ENCODE measurements around the gene OR10A2.
"Not testable (repeated sequence)": the region's sequence is repeated elsewhere in the genome, so short reads cannot be mapped to it uniquely, and the experiment has no call there.

Gene OR10A2

DNA sequence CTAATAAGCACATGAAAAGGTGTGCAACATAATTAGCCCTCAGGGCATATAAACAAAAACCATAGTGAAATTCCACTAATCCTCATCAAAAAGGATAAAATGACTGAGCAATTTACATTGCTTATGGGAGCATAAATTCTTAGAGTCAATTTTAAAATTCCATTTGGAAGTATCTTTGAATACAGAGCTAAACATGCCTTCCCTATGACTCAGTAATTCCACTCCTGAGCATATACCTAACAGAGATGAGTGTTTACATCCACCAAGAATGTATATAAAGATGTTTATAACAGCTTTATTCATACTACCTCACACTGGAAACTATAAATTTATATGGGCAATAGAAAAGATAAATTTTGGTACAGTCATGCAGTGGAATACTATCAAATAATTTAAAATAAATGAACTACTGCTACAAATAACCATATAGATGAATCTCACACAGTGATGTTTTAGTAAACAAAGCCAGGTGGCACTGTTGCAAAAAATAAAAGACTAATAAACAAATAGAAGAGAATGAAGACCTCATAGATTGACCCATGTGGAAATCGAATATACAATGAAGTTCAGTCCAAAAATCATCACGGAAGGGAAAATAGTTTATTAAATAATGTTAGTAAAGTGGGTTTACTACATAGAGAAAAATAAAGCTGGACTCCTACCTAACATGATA is 37.6 kb downstream of the OR10A2 start:
- Histone ChIP-seq H3K9me3 (ENCODE audit: control insufficient read depth in 5 of 5, low read length in 5 of 5) (no peaks in the 10 kb centered on the region), H3K36me3 (ENCODE audit: control insufficient read depth in 5 of 5, insufficient read depth in 5 of 5, low read length in 5 of 5) (no peaks in the 10 kb centered on the region), H3K9ac (ENCODE audit: low read length in 5 of 5) (no peak overlapping the region), H3K27ac (ENCODE audit: low read depth, low read length) (no peak overlapping the region), H3K4me1 (ENCODE audit: control insufficient read depth in 5 of 5, insufficient read depth in 5 of 5, low read length in 5 of 5) (no peaks in the 10 kb centered on the region), H3K4me3 (ENCODE audit: low read depth in 1 of 5, low read length in 5 of 5) (no peak overlapping the region), H3K27me3 (ENCODE audit: control insufficient read depth in 5 of 5, insufficient read depth in 4 of 5, low read length in 5 of 5) (no peaks in the 10 kb centered on the region)

DNA sequence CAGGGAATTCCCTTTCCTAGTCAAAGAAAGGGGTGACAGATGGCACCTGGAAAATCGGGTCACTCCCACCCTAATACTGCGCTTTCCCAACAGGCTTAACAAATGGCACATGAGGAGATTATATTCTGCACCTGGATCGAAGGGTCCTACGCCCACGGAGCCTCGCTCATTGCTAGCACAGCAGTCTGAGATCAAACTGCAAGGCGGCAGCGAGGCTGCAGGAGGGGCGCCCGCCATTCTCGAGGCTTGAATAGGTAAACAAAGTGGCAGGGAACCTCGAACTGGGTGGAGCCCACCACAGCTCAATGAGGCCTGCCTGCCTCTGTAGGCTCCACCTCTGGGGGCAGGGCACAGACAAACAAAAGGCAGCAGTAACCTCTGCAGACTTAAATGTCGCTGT is 41.9 kb downstream of the OR10A2 start:
- not testable (repeated sequence) for H3K27me3 ChIP-seq (ENCODE audit: control insufficient read depth in 5 of 5, insufficient read depth in 4 of 5, low read length in 5 of 5); H3K4me1 ChIP-seq (ENCODE audit: control insufficient read depth in 5 of 5, insufficient read depth in 5 of 5, low read length in 5 of 5); H3K4me3 ChIP-seq (ENCODE audit: low read depth in 1 of 5, low read length in 5 of 5); H3K36me3 ChIP-seq (ENCODE audit: control insufficient read depth in 5 of 5, insufficient read depth in 5 of 5, low read length in 5 of 5); H3K27ac ChIP-seq (ENCODE audit: low read depth, low read length); H3K9ac ChIP-seq (ENCODE audit: low read length in 5 of 5); H3K9me3 ChIP-seq (ENCODE audit: control insufficient read depth in 5 of 5, low read length in 5 of 5)

- Histone ChIP-seq H3K27me3 (ENCODE audit: control insufficient read depth in 5 of 5, insufficient read depth in 4 of 5, low read length in 5 of 5) (no peaks in the 10 kb centered on the region), H3K27ac (ENCODE audit: low read depth, low read length) (no peak overlapping the region), H3K4me3 (ENCODE audit: low read depth in 1 of 5, low read length in 5 of 5) (no peak overlapping the region), H3K9ac (ENCODE audit: low read length in 5 of 5) (no peak overlapping the region), H3K4me1 (ENCODE audit: control insufficient read depth in 5 of 5, insufficient read depth in 5 of 5, low read length in 5 of 5) (peaks cover 0 to 3% (median 0%) of the 10 kb centered on the region in 5 donors), H3K9me3 (ENCODE audit: control insufficient read depth in 5 of 5, low read length in 5 of 5) (no peaks in the 10 kb centered on the region), H3K36me3 (ENCODE audit: control insufficient read depth in 5 of 5, insufficient read depth in 5 of 5, low read length in 5 of 5) (no peaks in the 10 kb centered on the region)
Measured at GRCh38 chr11:6911378-6911777, 48.5 kb downstream of the OR10A2 start.

DNA sequence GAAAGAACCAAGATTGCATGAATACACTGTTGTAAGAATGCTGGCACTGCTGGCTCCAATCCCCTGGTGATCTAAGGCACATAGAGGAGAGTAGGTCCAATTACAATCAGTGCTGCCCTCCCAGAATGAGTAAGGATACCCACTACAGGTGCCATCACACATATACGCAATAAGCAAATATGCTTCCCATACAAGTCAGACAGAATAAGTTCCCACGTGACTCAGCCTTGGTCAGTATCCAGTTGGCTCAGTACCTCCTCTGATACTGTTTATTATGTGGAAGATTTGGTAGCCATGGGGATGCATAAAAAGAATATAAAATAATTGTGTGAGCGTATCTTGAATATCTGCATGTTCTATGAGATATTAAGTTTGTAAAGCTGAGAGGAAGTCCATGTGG is 49.1 kb downstream of the OR10A2 start:
- H3K4me1 ChIP-seq (ENCODE audit: control insufficient read depth in 5 of 5, insufficient read depth in 5 of 5, low read length in 5 of 5), result peaks cover 0 to 3% (median 0%) of the 10 kb centered on the region in 5 donors
- H3K4me3 ChIP-seq (ENCODE audit: low read depth in 1 of 5, low read length in 5 of 5), result no peak overlapping the region
- H3K36me3 ChIP-seq (ENCODE audit: control insufficient read depth in 5 of 5, insufficient read depth in 5 of 5, low read length in 5 of 5), result no peaks in the 10 kb centered on the region
- H3K27ac ChIP-seq (ENCODE audit: low read depth, low read length), result no peak overlapping the region
- no peaks in the 10 kb centered on the region for H3K9me3 ChIP-seq (ENCODE audit: control insufficient read depth in 5 of 5, low read length in 5 of 5)
- no peaks in the 10 kb centered on the region for H3K27me3 ChIP-seq (ENCODE audit: control insufficient read depth in 5 of 5, insufficient read depth in 4 of 5, low read length in 5 of 5)
- no peak overlapping the region for H3K9ac ChIP-seq (ENCODE audit: low read length in 5 of 5)

DNA sequence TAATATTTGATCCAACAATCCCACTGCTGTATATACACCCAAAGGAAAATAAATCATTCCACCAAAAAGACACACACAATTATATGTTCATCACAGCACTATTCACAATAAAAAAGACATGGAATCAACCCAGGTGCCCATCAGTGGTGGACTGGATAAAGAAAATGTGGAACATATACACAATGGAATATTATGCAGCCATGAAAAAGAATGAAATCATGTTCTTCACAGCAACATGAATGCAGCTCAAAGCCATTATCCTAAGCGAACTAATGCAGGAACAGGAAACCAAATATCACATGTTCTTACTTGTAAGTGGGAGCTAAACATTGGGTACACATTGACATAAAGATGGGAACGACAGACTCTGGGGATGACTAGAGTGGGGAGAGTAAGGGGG is 56.8 kb downstream of the OR10A2 start:
- H3K36me3 ChIP-seq (ENCODE audit: control insufficient read depth in 5 of 5, insufficient read depth in 5 of 5, low read length in 5 of 5), result no peaks in the 10 kb centered on the region
- H3K9me3 ChIP-seq (ENCODE audit: control insufficient read depth in 5 of 5, low read length in 5 of 5), result peaks cover 0 to 2% (median 0%) of the 10 kb centered on the region in 5 donors
- no peak overlapping the region for H3K9ac ChIP-seq (ENCODE audit: low read length in 5 of 5)
- H3K27ac ChIP-seq (ENCODE audit: low read depth, low read length), result no peak overlapping the region
- no peaks in the 10 kb centered on the region for H3K27me3 ChIP-seq (ENCODE audit: control insufficient read depth in 5 of 5, insufficient read depth in 4 of 5, low read length in 5 of 5)
- H3K4me1 ChIP-seq (ENCODE audit: control insufficient read depth in 5 of 5, insufficient read depth in 5 of 5, low read length in 5 of 5), result no peaks in the 10 kb centered on the region
- no peak overlapping the region for H3K4me3 ChIP-seq (ENCODE audit: low read depth in 1 of 5, low read length in 5 of 5)

DNA sequence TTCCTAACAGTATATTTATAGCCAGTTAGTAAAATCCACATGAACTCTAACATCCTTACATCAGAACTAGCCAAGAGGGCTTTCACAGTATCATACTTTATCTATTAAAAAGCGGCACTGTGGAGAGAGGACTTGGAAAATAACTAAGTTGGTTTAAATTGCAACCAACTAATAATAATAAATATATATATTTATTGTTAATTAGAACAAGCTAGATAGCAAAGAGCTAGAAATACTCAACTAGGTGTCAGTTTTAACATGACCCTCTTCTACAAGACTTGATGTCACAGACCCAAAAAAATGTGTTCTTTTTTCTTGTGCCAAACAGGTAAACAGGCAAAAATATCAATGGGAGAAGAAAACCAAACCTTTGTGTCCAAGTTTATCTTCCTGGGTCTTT is 57.8 kb downstream of the OR10A2 start, which contains the start of gene OR2D3:
OR2D3 (plus strand) TSS at position 301 of the 400 bp plus-strand sequence; CDS start at position 301, 0 bp downstream.
- Histone ChIP-seq H3K27me3 (ENCODE audit: control insufficient read depth in 5 of 5, insufficient read depth in 4 of 5, low read length in 5 of 5) (no peaks in the 10 kb centered on the region), H3K36me3 (ENCODE audit: control insufficient read depth in 5 of 5, insufficient read depth in 5 of 5, low read length in 5 of 5) (no peaks in the 10 kb centered on the region), H3K27ac (ENCODE audit: low read depth, low read length) (no peak within 1 kb of the TSS), H3K4me1 (ENCODE audit: control insufficient read depth in 5 of 5, insufficient read depth in 5 of 5, low read length in 5 of 5) (peaks cover 0 to under 1% (median 0%) of the 10 kb centered on the region in 5 donors), H3K9me3 (ENCODE audit: control insufficient read depth in 5 of 5, low read length in 5 of 5) (peaks cover 0 to 2% (median 0%) of the 10 kb centered on the region in 5 donors), H3K9ac (ENCODE audit: low read length in 5 of 5) (no peak within 1 kb of the TSS), H3K4me3 (ENCODE audit: low read depth in 1 of 5, low read length in 5 of 5) (no peak within 1 kb of the TSS)
